Measurements from ENCODE around the gene EFNA3. TPM values are rescaled to one million over a fixed set of nuclear protein-coding genes. Genes with fewer than 3 reads are reported as not detected.

Gene EFNA3
- total RNA-seq: 2.7 TPM

DNA sequence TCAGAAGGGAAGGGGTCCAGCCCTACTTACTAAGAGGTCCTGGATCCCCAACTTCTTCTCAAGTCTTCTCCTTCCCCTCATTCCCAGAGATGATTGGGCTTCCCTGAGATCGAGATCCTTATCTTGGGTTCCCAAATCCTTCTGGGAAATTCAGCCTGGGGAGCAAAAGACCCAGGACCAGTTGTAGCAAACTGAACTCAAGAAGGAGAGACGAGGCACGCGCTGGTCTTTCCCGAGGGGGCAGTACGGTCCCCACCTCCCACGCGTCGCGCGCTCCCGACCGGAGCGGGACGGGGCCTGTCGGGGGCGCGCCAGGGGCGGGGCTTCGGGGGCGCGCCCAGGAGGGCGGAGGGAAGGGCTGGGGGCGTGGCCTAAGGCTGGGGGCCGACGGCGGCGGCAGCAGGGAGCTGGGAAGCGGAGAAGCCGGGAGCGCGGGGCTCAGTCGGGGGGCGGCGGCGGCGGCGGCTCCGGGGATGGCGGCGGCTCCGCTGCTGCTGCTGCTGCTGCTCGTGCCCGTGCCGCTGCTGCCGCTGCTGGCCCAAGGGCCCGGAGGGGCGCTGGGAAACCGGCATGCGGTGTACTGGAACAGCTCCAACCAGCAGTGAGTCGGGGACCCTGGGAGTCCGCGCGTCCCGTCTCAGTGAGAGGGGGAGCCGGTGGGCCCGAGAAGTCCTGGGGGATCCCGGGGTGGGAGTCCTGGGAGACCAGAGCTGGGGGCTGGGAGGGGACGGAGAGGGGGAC is at the start of gene EFNA3:
Gene EFNA3, plus strand, starts transcription at position 369 of the 741 bp plus-strand sequence. Its CDS starts 105 bp downstream, at position 474.
- peak; percentile 61 for DNase-seq (ENCODE audit: low spot score)

DNA sequence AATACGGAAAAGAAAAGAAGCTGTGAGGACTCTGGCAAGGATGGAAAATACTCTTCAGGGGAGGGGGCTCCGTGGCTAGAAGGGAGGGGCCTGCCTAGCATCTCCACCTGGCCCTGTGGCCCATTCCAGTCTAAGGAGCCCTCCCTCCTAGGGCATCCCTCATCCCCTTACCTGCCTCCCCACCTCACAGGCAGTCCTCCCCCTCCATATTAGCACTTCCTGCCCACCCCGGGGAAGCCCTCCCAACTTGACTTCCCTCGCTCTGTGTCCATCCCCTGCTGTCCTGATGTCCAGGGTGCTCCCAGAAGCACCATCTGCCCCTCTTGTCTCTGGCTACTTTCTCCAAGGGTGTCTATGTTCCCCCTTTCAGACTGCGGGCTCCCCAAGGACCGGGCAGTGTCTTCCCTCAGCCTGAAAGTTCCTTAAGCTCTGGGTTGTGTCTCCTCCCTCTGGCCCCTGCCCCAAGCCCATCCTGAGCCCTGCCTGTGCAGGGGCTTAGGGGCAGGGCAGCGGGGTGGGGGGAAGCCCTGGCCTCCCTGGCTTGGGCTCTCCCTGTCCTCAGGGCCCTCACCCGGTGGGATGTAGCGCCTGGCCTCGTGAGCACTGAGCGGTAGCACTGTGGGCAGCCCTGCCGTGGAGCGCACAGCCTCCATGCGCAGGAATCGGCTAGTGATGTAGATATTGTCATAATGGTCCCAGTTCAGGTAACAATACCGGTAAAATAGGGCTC is 49.0 kb upstream of the EFNA3 start:
- no peak for DNase-seq (ENCODE audit: low spot score)

DNA sequence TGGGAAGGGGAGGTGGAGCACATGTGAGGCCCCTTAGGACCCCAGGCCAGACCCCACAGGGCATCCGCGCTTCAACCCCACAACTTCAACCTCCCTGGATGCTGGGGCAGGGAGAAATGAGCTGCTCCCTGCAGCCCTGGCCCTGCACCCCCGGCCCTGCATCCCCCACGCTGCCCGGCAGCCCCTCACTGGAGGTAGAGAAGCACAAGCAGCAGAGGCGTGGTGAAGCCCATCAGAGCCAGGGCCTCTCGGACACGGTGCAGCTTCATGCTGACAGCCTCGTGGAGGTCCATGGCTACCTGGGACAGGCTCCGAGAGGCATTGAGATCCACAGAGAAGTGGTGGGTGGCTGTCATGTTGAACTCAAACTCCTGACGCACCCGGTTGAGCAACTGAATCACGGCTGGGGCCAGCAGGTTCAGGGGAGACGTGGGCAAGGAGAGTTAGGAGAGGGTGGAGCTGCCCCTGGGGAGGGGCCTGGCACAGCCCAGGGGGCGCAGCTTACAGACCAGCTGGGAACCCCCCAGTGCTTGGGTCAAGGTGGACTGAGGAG is 48.3 kb upstream of the EFNA3 start:
- DNase-seq (ENCODE audit: low spot score): no peak

GRCh38 chr1:155030899-155031298 is 47.7 kb upstream of the EFNA3 start:
- DNase-seq (ENCODE audit: low spot score): no peak

DNA sequence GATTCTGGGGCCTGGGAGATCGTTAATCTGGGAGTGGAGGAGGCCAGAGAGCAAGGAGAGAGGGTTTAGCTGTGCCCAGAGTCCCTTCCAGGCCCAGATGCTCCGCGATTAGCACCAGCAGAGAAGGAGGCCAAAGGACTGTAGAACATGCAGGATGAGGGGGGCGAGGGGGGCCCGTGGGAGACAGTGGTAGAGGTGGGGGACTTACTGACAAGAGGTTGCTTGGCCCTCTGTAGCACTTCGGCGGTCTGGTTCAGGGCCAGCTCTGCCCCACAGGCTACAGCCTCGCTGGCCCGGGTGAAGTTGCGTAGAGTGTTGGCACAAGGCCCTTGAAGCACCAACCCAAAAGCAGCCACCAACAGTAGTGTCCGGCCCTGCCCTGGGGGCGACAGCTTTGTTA is 45.8 kb upstream of the EFNA3 start:
- no peak for DNase-seq (ENCODE audit: low spot score)

- no peak for DNase-seq (ENCODE audit: low spot score)
Measured at GRCh38 chr1:155033524-155033923, 45.1 kb upstream of the EFNA3 start, which contains the start of the genes DCST1 and DCST2. TSS of gene DCST1 (plus strand) at chr1:155033824. CDS start at chr1:155034037, 213 bp downstream. TSS of gene DCST2 (minus strand) at chr1:155033781. CDS start at chr1:155033701, 80 bp downstream.

DNA sequence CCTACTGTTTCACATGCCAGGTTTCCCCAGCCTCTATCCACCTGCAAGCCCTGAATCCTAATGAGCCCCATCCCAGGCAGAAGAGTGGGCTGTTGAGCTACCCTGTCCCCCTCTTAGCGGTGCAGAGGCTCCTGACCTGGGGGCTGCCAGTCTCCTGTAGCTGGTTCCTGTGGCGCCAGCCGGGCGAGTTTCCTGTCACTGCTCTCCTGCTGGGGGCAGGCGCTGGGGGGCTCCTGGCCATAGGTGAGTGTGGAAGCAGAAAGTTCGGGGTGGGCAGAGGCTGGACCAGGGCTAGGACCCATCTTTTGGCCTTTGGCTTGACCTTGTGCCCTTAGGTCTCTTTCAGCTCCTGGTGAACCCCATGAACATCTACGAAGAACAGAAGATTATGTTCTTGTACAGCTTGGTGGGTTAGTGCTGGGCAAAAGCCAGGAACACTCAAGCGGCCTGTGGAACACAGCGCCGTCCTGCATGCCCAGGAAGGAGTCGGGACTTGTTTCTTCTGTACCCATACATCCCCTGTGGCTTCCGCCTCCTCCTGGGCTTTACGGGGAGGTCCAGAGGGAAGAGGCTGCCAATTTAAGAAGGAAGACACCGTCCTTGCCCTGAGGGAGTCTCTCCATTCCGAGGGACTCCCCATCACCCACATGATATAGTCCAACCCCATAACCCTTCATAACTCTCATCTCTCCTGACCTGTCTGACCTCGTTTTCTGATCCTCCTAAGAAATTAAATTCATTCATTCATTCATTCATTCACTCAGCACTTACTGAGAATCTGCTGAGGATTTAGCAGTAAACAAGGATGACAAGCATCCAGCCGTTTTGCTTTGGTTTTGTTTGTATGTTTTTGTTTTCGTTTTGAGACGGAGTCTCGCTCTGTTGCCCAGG is 44.1 kb upstream of the EFNA3 start:
- DNase-seq (ENCODE audit: low spot score): no peak

DNA sequence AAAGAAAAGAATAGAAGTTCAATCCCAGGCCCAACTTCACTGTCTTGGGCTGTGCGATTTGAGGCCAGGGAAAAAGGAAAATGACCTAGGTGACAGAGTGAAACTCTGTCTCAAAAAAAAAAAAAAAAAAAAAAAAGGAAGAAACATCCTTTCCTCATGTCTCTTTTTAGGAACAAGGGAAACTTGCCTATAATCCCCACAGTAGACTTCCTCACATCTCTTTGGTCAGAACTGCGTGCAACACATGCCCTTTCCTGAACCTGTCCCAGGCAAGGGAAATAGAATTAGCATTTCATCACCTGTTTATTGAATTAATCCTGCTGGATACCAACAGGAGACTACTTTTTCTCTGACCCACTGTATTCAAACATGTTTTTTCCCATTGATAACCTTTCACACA is 42.7 kb upstream of the EFNA3 start:
- no peak for DNase-seq (ENCODE audit: low spot score)

- DNase-seq (ENCODE audit: low spot score): no peak
Measured at GRCh38 chr1:155037043-155037442, 41.6 kb upstream of the EFNA3 start.

DNA sequence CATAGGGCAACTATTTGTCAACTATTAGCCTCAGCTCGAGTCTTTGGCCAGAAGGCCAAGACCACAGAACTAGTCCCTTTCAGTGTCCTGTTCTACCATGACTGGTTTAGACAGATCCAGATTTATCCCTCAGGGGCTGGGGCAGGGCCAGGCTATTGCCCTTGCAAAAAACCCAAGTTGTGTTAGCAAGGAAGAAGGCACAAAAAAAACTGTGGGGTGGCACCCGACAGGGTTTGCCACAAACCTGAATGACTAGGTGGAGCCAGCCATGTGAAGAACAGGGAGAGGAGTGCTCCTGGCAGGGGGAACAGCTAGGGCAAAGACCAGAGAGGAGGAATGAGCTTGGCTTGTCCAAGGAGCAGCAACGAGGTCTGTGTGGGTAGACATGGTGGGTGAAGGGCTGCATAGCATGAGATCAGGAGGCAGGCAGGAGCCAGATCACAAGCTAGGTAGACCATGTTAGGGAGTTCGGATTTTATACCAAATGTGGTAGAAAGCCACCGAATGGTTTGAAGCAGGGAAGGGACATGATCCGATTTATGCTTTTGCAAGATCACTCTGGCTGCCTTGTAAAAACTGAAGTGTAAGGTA is 40.7 kb upstream of the EFNA3 start:
- no peak for DNase-seq (ENCODE audit: low spot score)

DNA sequence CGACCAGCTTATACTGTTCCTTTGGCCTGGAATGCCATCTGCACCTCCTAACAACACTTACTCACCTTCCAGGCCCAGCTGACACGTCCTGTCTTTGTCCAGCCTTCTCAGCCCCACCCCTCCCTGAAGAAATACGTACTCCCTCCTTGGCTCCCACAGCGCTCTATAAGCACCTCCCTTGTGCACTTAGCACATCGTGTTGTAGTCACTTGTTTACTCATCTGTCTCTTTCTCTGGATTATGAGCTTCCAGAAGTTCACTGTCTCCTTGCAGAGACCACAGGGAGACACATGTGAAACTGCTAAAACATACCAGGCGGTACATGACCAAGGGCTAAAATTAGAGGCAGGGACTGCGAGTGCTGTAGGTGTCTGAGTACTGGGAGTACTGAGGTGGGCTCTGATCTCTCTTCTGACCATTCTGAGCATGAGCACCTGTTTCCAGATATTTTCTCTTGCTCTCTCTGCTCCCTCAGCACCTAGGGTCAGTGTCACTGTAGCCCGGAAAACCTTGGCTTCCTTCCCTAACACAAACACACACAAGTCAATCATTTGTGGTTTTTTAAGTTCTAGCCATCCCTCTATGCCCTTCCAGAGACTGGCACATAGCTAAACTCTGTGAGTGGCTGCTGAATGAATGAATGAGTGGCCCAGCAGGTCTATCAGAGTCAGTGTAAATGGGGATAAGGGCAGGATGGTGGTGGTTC is 39.9 kb upstream of the EFNA3 start:
- peak; percentile 63 for DNase-seq (ENCODE audit: low spot score)

DNA sequence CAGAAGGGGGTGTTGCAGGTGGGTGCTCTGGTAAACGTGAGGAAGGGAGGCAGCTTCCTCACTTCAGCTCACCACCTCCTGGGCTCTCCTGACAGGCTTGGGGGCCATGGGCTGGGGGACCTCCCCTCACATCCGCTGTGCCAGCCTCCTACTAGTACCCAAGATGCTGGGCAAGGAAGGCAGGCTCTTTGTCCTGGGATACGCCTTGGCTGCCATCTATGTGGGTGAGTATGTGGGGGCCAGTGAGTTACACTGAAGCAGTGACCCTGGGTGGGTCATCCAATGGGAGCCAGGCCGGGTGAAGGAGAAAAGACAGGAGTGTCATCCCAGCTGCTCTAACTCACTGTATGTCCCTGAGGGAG is 39.3 kb upstream of the EFNA3 start:
- DNase-seq (ENCODE audit: low spot score): no peak

- DNase-seq (ENCODE audit: low spot score): no peak
Measured at GRCh38 chr1:155040358-155041093, 38.1 kb upstream of the EFNA3 start.

DNA sequence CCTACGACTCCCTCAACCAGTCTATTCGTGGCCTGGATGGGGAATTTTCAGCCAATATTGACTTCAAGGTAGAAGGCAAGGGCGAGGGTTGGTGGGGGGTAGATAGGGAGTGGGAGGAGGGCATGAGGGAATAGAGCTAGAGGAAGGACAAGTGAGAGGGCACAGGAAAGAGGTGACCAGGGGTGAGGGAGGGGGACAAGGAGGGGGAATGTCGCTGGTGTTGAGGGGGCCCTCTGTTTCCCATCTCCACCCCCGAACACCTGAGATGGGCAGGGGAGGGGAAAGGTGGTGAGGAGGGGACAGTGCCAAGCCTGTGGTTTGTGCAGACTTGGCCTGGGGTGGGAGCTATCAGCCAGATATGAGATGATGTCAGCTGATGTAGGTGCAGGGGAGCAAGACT is 35.8 kb upstream of the EFNA3 start:
- DNase-seq (ENCODE audit: low spot score): no peak

DNA sequence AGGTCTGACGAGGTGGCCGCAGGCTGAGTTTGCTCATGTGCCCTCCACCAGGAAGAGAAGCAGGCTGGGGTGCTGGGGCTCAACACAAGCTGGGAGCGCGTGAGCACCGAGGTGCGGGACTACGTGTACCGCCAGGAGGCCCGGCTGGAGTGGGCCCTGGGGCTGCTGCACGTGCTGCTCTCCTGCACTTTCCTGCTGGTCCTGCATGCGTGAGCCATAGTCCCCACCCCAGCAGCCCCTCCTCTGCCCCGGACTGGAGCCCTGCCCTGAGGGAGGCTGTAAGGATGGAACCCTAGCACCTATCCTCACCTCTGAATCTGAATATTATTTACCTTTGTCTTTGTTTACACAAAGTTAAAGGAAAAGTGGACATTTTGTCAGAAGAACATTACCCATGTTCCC is 35.3 kb upstream of the EFNA3 start:
- DNase-seq (ENCODE audit: low spot score): no peak

DNA sequence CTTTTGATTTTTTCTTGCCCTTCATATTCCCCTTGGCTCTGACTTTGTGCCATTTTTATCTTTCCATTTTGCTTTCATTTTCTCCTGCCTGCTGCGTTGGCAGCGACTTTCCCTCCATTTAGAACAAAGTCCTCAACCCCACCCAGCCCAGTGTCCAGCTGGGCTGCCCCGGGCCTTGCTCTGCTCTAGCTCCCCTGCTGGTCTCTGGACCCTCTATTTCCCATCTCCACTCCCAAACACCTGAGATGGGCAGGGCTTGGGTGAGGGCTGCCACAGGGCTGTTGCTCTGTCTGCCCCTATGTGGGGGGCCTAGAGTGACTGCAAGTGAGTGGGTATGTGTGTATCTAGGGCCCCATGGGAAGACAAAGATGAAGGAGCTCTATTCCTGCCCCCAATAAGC is 34.8 kb upstream of the EFNA3 start:
- no peak for DNase-seq (ENCODE audit: low spot score)

DNA sequence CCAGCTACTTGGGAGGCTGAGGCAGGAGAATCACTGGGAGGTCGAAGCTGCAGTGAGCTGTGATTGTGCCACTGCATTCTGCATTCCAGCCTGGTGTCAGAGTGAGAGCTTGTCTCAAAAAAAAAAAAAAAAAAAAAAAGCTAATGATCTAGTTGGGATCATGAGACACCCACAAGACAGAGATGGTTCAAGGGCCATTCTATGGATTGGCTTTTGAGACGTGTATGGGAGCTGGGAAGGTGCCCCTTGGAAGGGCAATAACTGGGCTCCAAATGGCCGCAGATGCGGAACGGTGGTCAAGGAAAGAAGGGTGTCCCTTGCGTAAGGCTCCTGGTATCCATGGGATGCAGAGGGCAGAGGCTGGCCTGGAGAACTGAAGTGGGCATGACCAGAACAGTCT is 34.3 kb upstream of the EFNA3 start:
- no peak for DNase-seq (ENCODE audit: low spot score)

GRCh38 chr1:155044812-155045657 is 33.6 kb upstream of the EFNA3 start:
- peak; percentile 83 for DNase-seq (ENCODE audit: low spot score)
